ENCODE measurements around the gene ERC2. TPM values are rescaled to one million over a fixed set of nuclear protein-coding genes. Genes with fewer than 3 reads are reported as not detected.

The ERC2 gene
- polyA plus RNA-seq, 2 of the 4 experiments (the other 2 are of a cell fraction): 0.16 TPM; not detected in 1

GRCh38 chr3:55491296-55491816 lies 976.9 kb downstream of the ERC2 start:
- ChIA-PET POLR2A (no interaction called here), CTCF (no interaction called here)
- ATAC-seq (no peak), FAIRE-seq (no peak), DNase-seq (ENCODE audit: low read depth in 1 of 2, low spot score in 1 of 2) (no peak)
- Histone ChIP-seq H3K9me3 (no peaks in the 10 kb centered on the region), H3K4me3 (no peak overlapping the region), H3K4me2 (no peak overlapping the region), H3K4me1 (peaks cover 4% of the 10 kb centered on the region; the same call in 1 of the 3 replicates), H3K27ac (no peak overlapping the region)
- TF ChIP-seq CEBPB (IDR thresholded peaks at IDR 0.05) (no peak), RAD21 (conservative IDR thresholded peaks at IDR 0.05 in 1 of 2, IDR thresholded peaks at IDR 0.05 in 1 of 2) (no peak), FOXS1 (CRISPR knock-in tag; IDR thresholded peaks at IDR 0.05) (no peak), EP300 (IDR thresholded peaks at IDR 0.05) (no peak), RARB (CRISPR knock-in tag; IDR thresholded peaks at IDR 0.05) (no peak), HEYL (CRISPR knock-in tag; IDR thresholded peaks at IDR 0.05) (no peak), JUNB (IDR thresholded peaks at IDR 0.05) (no peak), CBX8 (IDR thresholded peaks at IDR 0.05) (no peak), RFX5 (IDR thresholded peaks at IDR 0.05) (no peak)
- TF ChIP-seq, protein P1, sequence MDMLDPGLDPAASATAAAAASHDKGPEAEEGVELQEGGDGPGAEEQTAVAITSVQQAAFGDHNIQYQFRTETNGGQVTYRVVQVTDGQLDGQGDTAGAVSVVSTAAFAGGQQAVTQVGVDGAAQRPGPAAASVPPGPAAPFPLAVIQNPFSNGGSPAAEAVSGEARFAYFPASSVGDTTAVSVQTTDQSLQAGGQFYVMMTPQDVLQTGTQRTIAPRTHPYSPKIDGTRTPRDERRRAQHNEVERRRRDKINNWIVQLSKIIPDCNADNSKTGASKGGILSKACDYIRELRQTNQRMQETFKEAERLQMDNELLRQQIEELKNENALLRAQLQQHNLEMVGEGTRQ (IDR thresholded peaks at IDR 0.05): no peak
- 31% methylated on average over 7 of the region's 7 CpGs for WGBS (ENCODE audit: missing lambda C conversion rate)

DNA sequence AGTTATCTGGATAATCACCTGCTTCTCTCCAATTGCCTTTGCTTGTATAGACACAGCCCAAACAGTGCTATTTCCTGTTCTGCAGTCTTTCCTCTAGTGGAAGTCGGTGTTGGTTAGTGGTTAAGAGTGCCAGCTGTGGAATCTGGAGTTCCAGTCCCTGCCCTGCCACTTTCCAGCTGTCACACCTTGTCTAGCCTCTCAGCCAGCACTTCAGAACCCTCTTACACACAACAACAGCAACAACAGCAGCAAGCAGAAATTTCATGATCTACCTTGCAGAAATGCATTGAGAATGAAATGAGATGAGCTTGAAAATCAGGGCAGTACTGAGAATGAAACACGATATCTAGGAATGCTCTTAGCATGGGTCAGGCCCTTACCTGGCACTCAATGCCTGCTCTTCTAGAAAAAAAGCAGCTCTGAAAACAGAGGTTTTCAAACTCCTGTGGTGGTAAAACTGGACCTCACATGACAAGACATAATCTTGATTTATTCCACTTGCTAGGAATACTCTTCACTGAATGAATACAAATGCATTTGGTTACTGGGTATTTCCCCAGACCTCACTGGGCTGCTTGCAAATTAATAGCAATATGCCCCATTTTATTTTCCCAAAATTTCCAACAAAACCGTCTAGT lies 977.9 kb downstream of the ERC2 start:
- no peaks in the 10 kb centered on the region for H3K9me3 ChIP-seq
- H3K4me2 ChIP-seq: no peak overlapping the region
- DNase-seq (ENCODE audit: low read depth in 1 of 2, low spot score in 1 of 2) (no peak), ATAC-seq (no peak), FAIRE-seq (no peak)
- POLR2A ChIA-PET: no interaction called here
- TF ChIP-seq HOXB5 (CRISPR knock-in tag; IDR thresholded peaks at IDR 0.05): no peak
- TF ChIP-seq EHF (CRISPR knock-in tag; IDR thresholded peaks at IDR 0.05): no peak
- TF ChIP-seq, protein P1 (IDR thresholded peaks at IDR 0.05): no peak
- no peak for TF ChIP-seq ZFP36 (IDR thresholded peaks at IDR 0.05; ENCODE audit: borderline replicate concordance, partially characterized antibody)
- no peak for TF ChIP-seq CBX8 (IDR thresholded peaks at IDR 0.05)
- no peak for TF ChIP-seq HES2 (IDR thresholded peaks at IDR 0.05)
- no peak for TF ChIP-seq SREBF2 (IDR thresholded peaks at IDR 0.05)
- no peak for TF ChIP-seq JUN (IDR thresholded peaks at IDR 0.05)
- no peak for TF ChIP-seq JUNB (IDR thresholded peaks at IDR 0.05)
- TF ChIP-seq, protein P2, sequence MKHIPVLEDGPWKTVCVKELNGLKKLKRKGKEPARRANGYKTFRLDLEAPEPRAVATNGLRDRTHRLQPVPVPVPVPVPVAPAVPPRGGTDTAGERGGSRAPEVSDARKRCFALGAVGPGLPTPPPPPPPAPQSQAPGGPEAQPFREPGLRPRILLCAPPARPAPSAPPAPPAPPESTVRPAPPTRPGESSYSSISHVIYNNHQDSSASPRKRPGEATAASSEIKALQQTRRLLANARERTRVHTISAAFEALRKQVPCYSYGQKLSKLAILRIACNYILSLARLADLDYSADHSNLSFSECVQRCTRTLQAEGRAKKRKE (CRISPR knock-in tag; IDR thresholded peaks at IDR 0.05; ENCODE audit: low read depth): no peak
- no peak for TF ChIP-seq HOXA7 (CRISPR knock-in tag; IDR thresholded peaks at IDR 0.05)
- TF ChIP-seq SMC3 (IDR thresholded peaks at IDR 0.05): no peak
- no peak for TF ChIP-seq MAZ (IDR thresholded peaks at IDR 0.05; ENCODE audit: borderline replicate concordance, low read depth, low read length)
- TF ChIP-seq NR3C1 (IDR thresholded peaks at IDR 0.05): no peak
- TF ChIP-seq MYC (IDR thresholded peaks at IDR 0.05; ENCODE audit: borderline replicate concordance, low read length): no peak
- TF ChIP-seq PBX3 (IDR thresholded peaks at IDR 0.05): no peak
- 41% methylated on average over 3 of the region's 3 CpGs for WGBS (ENCODE audit: missing lambda C conversion rate)
- peaks cover 4% of the 10 kb centered on the region; the same call in 1 of the 3 replicates for H3K4me1 ChIP-seq
- H3K27ac ChIP-seq: no peak overlapping the region
- CTCF ChIA-PET: no interaction called here
- no peak overlapping the region for H3K4me3 ChIP-seq
